DOHH2 (cell line): ENCODE results near the gene SERPINA5.

Source experiments
- H3F3A ChIP-seq: fragments of 200-600 bp; sonication (generic), shearing (Covaris generic); 2 replicates; pipeline ENCODE4 v1.6.0; 2016; ENCODE audit warnings: antibody characterized with exemption, mild to moderate bottlenecking; ENCODE audit not compliant: control insufficient read depth, insufficient read depth
- H3K27ac ChIP-seq: fragments of 200-600 bp; sonication (generic); 2 replicates; pipeline ENCODE4 v1.5.1; 2014; ENCODE audit warnings: low read depth, mild to moderate bottlenecking, low read length, moderate library complexity
- H3K27me3 ChIP-seq: fragments of 200-600 bp; sonication (generic); 2 replicates; pipeline ENCODE4 v1.6.1; 2014; ENCODE audit warnings: mild to moderate bottlenecking, low read length, mixed read lengths; ENCODE audit not compliant: control insufficient read depth
- H3K36me3 ChIP-seq: fragments of 200-600 bp; sonication (generic); 2 replicates; pipeline ENCODE4 v1.6.1; 2014; ENCODE audit warnings: mild to moderate bottlenecking, low read length, moderate library complexity, mixed read lengths; ENCODE audit not compliant: control insufficient read depth
- H3K4me1 ChIP-seq: fragments of 200-600 bp; sonication (generic); 2 replicates; pipeline ENCODE4 v1.6.1; 2014; ENCODE audit warnings: mild to moderate bottlenecking, low read length, mixed read lengths; ENCODE audit not compliant: control insufficient read depth
- H3K4me2 ChIP-seq: fragments of 200-600 bp; sonication (generic); 2 replicates; pipeline ENCODE4 v1.6.0; 2014; ENCODE audit warnings: mild to moderate bottlenecking, low read length, moderate library complexity
- H3K4me3 ChIP-seq: fragments of 200-600 bp; sonication (generic); 2 replicates; pipeline ENCODE4 v1.5.1; 2014; ENCODE audit warnings: mild to moderate bottlenecking, low read length, mixed read lengths
- H3K79me2 ChIP-seq: fragments of 200-600 bp; sonication (generic); 2 replicates; pipeline ENCODE4 v1.6.1; 2014; ENCODE audit warnings: mild to moderate bottlenecking, low read length, mixed read lengths; ENCODE audit not compliant: control insufficient read depth
- H3K9me2 ChIP-seq: fragments of 200-600 bp; sonication (generic); replicated peaks from 2 replicates; pipeline ENCODE4 v1.6.1; 2014; ENCODE audit warnings: mild to moderate bottlenecking, low read length, mixed read lengths; ENCODE audit not compliant: control insufficient read depth
- H3K9me3 ChIP-seq: fragments of 200-600 bp; sonication (generic); 2 replicates; pipeline ENCODE4 v1.6.1; 2014; ENCODE audit warnings: antibody characterized with exemption, low read length, mixed read lengths; ENCODE audit not compliant: control insufficient read depth, insufficient read depth
- H4K20me1 ChIP-seq: fragments of 200-600 bp; sonication (generic); 2 replicates; pipeline ENCODE4 v1.6.0; 2014; ENCODE audit warnings: low read depth, mild to moderate bottlenecking, antibody characterized with exemption, low read length, moderate library complexity; ENCODE audit not compliant: control insufficient read depth, insufficient read depth
- EZH2phosphoT487 ChIP-seq: fragments of 200-600 bp; sonication (generic); IDR thresholded peaks from 2 replicates; pipeline ENCODE4 v1.6.1; 2017; ENCODE audit warnings: borderline replicate concordance, mild to moderate bottlenecking, antibody characterized with exemption, low read length, moderate library complexity, mixed read lengths
- TF ChIP-seq, protein P1 (sequence below): fragments of 200-600 bp; sonication (generic); IDR thresholded peaks from one replicate; pipeline ENCODE4 v1.5.1; 2014; ENCODE audit warnings: antibody characterized with exemption, mild to moderate bottlenecking, low read depth, low read length; ENCODE audit not compliant: poor library complexity, severe bottlenecking

Gene SERPINA5

DNA sequence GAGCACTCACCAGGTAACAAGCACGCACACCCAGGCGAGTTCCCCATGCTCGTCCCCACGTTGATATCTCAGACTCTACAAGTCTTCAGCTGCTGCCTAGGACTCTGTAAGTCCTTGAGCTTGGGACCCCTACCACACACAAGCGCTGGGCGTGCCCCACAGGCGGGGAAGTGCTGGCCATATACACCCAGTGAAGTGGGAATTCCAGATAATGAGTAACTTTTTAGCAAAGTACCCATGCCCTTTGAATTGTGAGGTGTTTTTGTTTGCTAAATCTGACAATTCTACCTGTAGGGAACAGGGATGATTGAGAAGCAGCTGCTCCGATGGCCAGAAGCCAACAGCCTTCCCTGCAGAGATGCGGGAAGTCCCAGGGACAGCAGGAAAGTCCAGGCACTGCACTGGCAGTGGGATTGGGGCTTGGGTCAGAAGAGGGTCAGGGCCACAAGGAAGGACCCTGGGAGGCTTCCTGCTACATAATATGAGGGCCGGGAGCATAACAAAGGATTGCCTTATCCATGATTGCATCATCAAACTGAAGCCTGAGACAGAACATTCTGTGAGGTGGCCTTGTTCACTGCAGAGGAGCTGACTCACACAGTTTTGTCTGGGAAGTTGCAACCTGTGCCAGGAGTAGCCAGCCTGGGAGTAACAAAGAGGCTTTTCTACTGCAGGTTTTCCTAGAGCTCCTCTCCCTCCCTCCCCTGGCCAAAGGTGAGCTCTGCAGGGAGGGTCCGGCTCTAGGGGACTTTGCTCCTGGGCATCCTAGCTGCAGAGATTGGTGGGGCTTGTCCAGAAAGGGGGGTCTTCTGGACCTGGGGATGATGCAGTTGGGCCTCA, 17.8 kb downstream of the SERPINA5 start:
- no peak overlapping the region for H3K27ac ChIP-seq
- no peaks in the 10 kb centered on the region for H3K36me3 ChIP-seq
- no peak overlapping the region for H3K4me2 ChIP-seq
- TF ChIP-seq EZH2phosphoT487: no peak
- TF ChIP-seq, protein P1, sequence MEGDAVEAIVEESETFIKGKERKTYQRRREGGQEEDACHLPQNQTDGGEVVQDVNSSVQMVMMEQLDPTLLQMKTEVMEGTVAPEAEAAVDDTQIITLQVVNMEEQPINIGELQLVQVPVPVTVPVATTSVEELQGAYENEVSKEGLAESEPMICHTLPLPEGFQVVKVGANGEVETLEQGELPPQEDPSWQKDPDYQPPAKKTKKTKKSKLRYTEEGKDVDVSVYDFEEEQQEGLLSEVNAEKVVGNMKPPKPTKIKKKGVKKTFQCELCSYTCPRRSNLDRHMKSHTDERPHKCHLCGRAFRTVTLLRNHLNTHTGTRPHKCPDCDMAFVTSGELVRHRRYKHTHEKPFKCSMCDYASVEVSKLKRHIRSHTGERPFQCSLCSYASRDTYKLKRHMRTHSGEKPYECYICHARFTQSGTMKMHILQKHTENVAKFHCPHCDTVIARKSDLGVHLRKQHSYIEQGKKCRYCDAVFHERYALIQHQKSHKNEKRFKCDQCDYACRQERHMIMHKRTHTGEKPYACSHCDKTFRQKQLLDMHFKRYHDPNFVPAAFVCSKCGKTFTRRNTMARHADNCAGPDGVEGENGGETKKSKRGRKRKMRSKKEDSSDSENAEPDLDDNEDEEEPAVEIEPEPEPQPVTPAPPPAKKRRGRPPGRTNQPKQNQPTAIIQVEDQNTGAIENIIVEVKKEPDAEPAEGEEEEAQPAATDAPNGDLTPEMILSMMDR: no peak
- H3K27me3 ChIP-seq: no peaks in the 10 kb centered on the region
- no peaks in the 10 kb centered on the region for H3K79me2 ChIP-seq
- no peaks in the 10 kb centered on the region for H3K9me3 ChIP-seq
- H3K4me3 ChIP-seq: no peak overlapping the region
- no peaks in the 10 kb centered on the region for H4K20me1 ChIP-seq
- H3K4me1 ChIP-seq: no peaks in the 10 kb centered on the region
- no peaks in the 10 kb centered on the region for H3K9me2 ChIP-seq
- H3F3A ChIP-seq: no peaks in the 10 kb centered on the region

DNA sequence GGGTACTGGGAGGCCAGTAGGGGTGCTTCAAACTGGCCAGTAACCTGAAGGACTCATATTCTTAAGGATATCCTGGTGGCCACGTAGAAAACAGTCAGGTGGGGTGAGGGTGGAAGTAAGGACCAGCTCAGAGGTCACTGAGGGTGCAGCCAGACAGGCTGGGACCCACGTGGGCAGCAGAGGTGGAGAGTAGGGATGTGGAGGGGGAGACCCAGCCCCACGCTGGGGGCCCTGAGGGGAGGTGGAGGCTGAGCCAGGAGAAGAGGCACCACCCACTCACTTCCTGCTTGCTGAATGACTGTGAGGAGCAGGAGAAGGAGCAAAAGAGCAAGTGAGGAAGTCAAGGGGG, 18.4 kb downstream of the SERPINA5 start:
- H3K27me3 ChIP-seq: peaks cover 2% of the 10 kb centered on the region; the same call in 1 of the 2 replicates
- H3K4me2 ChIP-seq: no peak overlapping the region

DNA sequence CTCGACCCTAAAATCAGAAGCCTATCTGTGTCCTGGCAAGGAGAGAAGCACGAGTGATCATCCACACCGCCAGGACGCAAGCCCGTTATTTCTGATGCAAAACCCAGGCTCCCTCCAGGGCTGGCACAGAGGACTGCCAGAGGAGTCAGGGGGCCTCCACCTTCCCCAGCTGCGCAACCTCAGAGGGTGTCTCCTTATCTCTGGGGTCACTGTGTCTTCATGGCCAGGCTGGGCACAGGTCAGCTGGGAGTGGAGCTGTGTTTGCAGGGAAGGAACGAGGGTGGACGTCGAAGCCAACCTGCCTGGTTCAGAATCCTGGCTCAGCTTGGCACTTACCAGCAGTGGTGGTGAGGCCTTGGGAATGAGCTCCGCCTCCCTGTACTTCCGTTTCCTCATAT, 18.9 kb downstream of the SERPINA5 start:
- no peak overlapping the region for H3K27ac ChIP-seq
- H3F3A ChIP-seq: no peaks in the 10 kb centered on the region
- no peaks in the 10 kb centered on the region for H3K36me3 ChIP-seq
- TF ChIP-seq EZH2phosphoT487: no peak
- TF ChIP-seq, protein P1: no peak
- H3K79me2 ChIP-seq: no peaks in the 10 kb centered on the region
- no peak overlapping the region for H3K4me2 ChIP-seq
- H3K9me2 ChIP-seq: no peaks in the 10 kb centered on the region
- H3K4me1 ChIP-seq: no peaks in the 10 kb centered on the region
- no peaks in the 10 kb centered on the region for H3K9me3 ChIP-seq
- no peak overlapping the region for H3K4me3 ChIP-seq
- peaks cover 5% of the 10 kb centered on the region; the same call in 1 of the 2 replicates for H3K27me3 ChIP-seq
- no peaks in the 10 kb centered on the region for H4K20me1 ChIP-seq

More for the DNA sequence above, 18.4 kb downstream of the SERPINA5 start:
- H3K9me2 ChIP-seq: no peaks in the 10 kb centered on the region
- H3K27ac ChIP-seq: no peak overlapping the region
- H4K20me1 ChIP-seq: no peaks in the 10 kb centered on the region
- no peaks in the 10 kb centered on the region for H3K9me3 ChIP-seq
- TF ChIP-seq EZH2phosphoT487: no peak
- TF ChIP-seq, protein P1: no peak
- no peaks in the 10 kb centered on the region for H3K4me1 ChIP-seq
- H3F3A ChIP-seq: no peaks in the 10 kb centered on the region
- H3K4me3 ChIP-seq: no peak overlapping the region
- H3K36me3 ChIP-seq: no peaks in the 10 kb centered on the region
- H3K79me2 ChIP-seq: no peaks in the 10 kb centered on the region
